DMS153 (cell line): Measurements from ENCODE around the gene PTTG2.

Source experiments
- DNase-seq: peaks from one replicate; lab custom pipeline; 2025; lab: John Stamatoyannopoulos, UW

PTTG2 gene

DNA sequence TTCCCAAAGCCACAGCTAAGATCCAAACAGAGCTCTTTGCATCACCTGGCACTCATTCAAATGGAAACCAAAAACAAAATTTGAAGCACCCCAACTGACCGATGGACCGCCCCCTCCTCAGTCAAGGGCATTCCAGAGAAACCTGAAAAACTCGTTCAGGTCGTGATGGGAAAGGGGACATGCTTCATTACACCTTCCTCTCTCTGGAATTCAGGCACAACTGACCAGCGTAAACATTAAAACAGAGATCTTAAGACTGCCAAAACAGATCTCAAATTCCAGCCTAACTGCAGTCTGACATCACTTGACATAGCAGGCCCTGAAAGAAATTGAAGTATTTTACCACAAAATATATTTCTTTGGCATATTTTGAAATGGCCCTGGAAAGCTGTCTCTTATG is 28.5 kb downstream of the PTTG2 start:
- DNase-seq = no peak

DNA sequence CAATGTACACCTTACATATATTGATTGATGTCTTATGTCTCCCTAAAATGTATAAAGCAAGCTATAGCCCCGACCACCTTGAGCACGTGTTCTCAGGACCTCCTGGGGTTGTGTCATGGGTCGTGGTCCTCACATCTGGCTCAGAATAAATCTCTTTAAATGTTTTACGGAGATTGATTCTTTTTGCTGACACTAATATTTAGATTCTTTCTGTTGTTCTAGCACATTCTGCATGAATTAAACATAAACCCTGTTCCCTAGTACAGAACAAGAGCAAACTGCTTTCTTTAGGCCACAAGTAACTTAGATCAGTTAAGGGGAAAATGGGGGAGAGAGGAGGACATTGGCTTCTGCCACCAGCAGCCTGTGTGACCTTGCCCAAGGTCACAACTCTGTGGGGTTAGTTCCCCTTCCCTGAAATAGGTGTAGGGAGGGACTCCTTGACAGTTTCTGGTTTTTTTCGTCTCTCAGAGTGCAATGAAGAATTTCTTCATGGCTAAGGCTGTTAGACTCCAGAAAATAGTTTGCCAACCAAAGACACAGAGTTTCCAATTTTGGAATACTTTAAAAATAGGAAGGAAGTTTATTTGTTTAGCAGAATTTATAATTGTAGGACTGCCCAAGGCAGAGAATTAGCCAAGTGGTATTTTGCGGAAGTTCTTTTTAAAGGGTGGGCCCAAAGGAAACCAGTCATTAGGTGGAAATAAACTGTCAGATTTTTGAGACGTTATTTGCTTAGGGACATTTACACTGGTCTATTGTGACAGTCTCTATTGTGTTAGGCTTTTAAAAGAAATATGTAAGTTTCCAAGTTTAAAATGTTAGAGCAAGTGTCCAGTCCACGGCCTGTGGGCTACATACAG is 29.4 kb downstream of the PTTG2 start:
- no peak for DNase-seq

- DNase-seq = no peak
These were observed 30.6 kb downstream of the PTTG2 start for GRCh38 chr4:37990731-37991245.

DNA sequence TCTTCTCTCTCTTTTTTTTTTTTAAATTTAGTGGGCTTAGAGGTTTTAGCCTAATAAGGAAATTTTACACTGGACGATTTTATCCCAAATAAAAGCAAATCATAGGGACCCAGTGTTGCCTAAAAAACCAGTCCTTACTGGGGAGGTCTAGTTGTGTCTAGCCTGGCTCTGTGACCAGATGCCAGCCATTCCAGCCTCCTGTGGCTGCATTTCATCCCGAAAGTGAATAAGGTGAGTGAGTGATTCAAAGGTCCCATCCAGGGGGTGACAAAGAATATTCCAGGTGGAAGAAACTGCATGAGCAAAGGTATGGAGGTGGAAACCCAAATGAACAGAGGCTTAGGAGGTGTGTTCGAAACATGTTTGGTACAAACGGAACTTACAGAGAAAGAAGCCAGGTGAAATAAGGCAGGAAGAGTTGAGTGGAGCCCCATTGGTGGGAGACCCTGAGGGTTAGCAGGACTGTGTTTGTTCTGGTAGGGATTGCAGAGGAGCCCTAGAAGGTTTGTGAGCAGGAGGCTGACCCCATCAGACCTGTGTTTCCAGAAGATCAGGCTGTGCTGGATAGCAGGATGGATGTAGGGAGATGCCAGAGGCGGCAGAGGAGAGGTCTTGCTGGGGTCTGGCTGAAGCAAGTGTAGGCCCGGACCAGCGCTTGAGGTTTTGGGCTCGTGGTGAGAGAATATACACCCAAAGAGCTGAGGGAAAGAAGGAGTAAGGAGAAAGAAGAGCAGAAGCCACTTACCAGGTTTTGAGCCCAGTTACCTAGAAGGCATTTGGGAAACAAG is 31.6 kb downstream of the PTTG2 start:
- no peak for DNase-seq

GRCh38 chr4:37993806-37994205 is 33.6 kb downstream of the PTTG2 start:
- DNase-seq = no peak

DNA sequence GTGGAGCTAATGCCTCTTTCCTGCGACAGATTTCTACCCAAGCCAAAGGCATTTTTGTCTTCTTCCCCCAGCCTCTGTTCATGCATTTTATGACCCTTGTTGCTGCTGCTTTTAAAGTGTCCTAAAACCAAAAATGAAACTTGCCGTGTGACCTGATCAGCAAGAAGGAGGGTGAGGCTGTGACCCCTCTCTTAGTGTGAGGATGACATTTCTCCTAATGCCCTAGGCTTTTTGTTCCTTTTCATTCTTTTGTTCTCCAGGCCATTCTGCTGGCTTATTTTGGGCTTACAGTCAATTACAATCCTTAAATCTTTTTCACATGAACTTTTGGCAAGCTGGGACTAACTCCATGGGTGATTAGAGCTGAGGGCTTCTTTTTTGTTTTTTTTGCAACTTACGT is 34.4 kb downstream of the PTTG2 start:
- no peak for DNase-seq

DNA sequence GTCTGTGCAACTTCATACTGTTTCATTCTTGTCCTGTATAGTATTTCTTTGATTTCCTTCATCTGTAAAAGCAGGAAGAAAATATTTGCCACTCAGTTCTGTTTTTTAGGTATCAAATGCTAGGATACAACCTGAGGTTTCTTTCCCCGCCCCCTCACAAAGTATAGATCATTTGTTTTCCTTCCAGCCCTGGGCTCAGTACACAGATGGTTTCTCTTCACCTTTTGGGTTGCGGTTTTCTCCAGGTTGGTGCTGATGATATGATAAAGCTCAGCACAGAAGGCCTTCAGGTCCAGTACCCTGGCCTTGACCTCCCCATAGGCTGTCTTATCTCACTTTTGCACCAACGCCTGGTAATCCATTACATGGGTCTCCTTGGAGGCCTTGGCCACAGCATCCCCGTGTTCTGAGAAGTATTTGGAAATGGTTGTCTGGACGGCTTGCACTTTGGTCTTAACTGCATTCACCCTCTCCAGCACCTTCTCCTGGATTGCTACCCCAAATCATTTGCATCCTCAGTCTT is 35.2 kb downstream of the PTTG2 start:
- DNase-seq = no peak

DNA sequence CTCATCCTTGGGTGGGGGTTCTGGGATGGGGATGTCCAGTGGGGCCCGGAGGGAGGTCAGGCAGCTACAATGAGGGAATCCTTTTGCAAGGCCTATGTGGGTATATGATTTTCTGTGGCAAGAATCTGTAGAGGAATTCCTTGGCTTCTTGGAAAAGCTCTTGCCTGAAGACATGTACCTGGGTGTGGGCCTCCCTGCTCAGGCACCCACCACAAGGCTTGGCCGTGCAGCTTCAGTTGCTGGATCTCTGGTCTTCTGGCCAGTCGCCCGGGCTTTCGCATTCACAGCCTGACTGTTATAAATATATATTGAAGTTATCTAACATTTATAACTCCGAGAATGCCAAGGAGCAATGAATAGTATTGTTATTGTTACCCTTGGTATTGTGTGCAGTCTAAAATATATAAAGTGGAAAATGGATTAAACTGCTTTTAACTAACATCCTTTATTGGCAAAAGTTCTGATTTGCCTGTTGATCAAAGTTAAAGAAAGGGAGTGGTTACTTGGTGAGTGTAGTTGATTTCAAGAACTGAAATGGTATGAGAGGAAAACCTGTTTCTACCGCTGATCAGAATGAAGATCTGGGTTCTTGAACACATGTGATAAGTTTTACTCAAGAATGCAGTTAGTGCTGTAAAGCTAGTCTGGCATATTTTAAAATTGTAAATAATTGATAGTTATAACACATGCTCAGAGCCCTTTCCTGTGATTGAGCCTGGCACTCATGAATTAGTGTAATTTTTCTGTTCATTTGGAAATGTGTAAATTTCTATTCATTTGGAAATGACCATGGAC is 36.0 kb downstream of the PTTG2 start:
- no peak for DNase-seq

- no peak for DNase-seq
These were observed 38.0 kb downstream of the PTTG2 start for GRCh38 chr4:37998226-37998625.

GRCh38 chr4:37999000-37999716 is 39.0 kb downstream of the PTTG2 start:
- DNase-seq = peak; percentile 49

- no peak for DNase-seq
These were observed 39.8 kb downstream of the PTTG2 start for GRCh38 chr4:37999965-38000364.

DNA sequence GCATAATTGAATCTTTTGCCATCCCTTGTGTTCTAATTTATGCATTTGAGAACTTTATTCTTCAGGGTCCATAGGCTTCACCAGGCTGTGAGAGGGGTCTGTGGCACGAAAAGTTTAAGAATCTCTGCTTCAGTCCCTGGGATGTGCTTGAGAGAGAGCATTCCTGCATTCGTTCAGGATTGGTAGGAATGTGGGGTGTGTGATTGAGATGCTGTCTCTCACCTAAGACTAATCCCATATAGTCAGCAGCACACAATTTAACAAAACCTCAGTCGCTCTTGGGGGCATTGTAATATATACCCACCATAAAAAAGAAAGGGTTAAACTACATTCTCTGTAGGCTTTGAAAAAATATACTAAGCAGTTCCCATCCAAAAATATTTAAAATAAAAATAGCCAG is 41.7 kb downstream of the PTTG2 start:
- DNase-seq = no peak

DNA sequence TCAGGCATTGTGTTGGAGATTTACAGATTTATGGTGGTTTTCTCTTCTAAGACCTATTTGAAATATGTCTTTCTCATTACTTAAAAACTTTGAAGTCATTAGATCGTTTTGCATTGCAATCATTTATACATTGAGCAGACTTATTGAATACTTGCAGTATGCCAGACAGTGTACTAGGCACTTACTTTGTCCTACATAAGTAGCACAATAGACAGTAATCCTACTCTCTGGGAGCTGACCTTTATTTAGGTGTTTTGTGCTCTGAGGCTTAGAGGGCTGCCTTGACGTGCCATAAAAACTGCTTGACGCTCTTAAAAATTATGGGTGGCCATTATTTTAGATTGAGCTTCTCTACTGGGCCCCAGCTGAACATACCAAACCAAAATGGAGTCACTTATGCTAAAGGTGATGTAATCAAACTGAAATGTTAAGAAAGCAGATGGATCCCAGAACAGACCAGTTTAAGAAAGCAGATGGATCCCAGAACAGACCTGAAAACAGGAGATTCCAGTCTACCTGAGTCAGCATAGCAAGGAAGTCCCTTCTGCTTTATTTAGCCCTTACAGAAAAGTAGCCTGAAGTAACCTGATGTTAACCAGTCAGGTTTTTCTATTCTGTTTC is 42.4 kb downstream of the PTTG2 start:
- DNase-seq = no peak

DNA sequence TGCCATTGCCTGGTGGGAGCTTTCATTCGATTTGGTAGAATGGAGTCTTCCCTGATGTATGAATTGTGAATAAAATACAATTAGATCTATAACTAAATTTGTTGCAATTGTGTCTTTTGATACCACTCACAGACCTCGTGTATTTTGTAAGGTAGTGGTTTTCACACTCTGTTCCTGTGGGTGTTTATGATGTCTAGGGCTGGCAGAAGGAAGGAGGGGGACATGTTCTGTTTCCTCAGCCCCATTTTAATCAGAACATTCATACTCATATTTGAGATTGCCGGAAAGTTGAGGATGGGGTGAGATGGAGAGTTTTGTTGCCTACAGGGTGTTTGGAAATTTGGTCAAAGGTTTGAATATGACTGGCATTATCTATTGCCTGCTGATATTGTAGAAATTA is 42.9 kb downstream of the PTTG2 start:
- DNase-seq = no peak

GRCh38 chr4:38003628-38004027 is 43.4 kb downstream of the PTTG2 start:
- no peak for DNase-seq

- no peak for DNase-seq
These were observed 43.9 kb downstream of the PTTG2 start for GRCh38 chr4:38004062-38004461.

- no peak for DNase-seq
These were observed 44.7 kb downstream of the PTTG2 start for GRCh38 chr4:38004887-38005286.

- DNase-seq = no peak
These were observed 45.4 kb downstream of the PTTG2 start for GRCh38 chr4:38005637-38006036.

DNA sequence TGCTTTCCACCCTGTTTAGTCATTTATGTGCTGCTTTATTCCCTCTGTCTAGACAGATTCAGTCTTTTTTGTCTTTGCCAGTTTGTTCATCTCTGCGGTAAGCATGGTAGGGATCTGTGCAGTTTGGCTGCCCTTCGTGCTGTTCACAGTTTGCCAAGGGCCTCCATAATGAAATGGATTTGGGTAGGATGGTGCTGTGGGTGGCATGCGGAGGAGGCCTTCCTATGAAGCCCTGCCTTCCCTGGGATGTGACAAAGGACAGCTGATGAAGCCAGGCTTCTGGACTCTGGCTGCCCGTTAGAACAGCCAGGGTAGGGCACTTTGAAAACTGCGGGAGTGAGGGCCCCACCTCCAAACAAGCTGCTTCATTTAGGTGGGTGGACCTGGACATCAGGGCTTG is 47.4 kb downstream of the PTTG2 start:
- DNase-seq = no peak

GRCh38 chr4:38008571-38009021 is 48.4 kb downstream of the PTTG2 start:
- no peak for DNase-seq

DNA sequence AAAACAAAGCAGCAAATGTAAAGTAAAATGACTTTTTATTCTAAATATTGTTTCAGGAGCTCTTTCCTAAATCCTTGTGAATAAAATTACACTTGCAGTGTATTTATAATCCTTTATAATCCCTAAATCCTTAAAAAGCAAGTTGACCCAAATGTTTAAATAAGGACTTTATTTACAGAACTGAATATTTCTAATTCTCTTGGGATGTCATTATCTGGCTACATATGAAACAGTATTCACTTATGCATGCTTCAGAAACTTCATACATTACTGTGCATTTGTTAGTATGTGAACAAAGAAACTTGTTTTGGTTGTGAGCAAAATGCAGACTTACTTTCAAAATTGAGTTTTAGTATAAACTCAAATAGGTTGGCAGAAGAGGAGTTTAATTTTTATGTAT is 49.2 kb downstream of the PTTG2 start:
- DNase-seq = no peak
